ENCODE measurements around the gene PIK3AP1.
"Not testable (repeated sequence)": the region's sequence is repeated elsewhere in the genome, so short reads cannot be mapped to it uniquely, and the experiment has no call there.

PIK3AP1 gene

DNA sequence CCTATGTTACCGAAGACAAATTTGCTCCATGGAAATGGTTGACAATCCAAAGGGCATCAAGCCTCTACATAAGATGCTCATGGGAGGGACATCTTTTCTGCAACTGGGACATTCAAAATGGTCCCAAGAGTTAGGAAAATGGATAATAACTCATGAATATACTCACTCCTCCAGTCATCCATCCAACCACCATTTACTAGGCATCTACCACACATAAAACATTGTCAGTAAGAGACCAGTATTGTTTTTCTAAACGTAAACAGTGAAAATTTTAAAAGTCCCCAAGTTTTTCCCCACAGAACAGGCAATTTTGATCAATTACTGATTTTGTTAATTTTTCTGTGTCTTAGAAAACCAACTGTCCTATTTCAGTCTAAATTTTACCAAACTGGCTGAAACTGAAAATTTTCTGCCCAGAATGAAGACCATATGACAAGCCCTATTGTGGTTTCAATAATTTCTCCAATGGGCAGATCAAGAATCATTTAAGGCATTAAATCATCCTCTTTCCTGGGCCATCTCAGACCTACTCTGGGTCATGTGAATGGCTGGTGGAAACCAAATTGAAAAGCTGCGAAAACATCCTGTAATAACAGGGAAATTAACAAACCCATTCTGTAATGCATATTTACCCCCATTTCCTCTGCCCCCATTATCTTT is 24.2 kb downstream of the PIK3AP1 start:
- no peak for DNase-seq

DNA sequence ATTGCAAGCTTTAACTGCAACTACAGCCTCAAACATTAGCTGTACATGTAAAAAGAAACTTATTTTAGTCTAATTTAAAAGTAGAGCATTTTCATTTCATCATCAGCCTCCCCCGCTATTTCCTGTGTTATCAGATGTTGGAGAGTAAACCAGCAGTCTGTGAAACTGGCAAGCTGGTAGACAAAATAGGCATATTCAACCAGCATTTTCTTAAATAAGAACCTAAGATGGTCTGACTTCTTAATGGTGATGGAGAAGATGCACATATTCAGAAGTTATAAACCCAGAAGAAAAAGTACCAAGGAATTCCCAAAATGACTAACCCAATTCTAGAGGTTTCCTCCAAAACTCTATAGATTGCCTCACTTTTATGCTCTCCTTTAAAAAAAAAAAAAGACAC is 24.9 kb downstream of the PIK3AP1 start:
- no peak for DNase-seq

DNA sequence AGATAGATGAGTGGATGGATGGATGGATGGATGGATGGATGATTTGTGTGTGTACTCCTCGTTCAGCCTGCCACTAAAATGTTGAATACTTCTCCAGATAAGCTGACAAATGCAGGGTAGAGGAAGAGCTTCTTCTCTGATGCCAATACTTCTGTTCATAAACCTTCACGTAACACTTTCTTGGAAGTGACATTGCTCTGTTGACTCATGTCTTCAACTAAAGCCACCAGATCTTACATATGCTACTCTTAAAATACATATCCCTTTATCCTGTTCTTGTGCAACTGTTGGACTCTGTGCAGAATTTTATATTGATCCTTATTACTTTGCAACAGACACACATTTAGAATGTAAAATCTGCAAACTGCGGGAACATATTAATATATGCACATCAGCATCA is 26.9 kb downstream of the PIK3AP1 start:
- no peak for DNase-seq

DNA sequence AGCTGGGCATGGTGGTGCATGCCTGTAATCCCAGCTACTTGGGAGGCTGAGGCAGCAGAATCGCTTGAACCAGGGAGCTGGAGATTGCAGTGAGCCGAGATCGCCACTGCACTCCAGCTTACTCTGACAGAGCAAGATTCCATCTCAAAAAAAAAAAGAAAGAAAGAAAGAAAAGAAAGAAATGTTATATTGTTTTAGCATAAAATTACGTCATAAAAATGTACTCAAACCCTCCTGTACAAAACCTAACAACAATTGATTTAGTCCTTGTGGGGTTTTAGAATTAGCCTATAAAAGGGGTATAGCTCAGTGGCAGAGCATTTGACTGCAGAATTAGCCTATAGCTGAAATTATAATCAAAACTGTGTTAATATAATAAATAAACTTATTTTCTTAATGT is 27.9 kb downstream of the PIK3AP1 start:
- no peak for DNase-seq

DNA sequence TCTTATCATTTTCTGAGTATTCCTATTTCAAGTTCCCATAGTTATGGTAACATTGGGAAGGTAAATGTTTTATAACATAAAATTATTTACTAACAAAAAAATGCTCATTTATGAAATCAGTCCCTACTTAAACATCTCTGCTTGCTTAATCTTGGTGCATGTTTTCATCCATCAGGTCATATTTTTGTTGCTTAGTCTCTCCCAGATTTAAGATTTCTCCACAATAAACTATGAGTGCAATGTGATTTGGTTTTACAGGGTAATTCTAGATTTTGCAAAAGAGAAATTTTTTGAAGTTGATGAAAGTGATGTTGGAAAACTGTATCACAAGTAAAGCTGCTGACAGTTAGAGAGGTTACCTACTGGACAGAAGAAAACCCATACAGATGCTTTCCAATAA is 28.6 kb downstream of the PIK3AP1 start:
- DNase-seq, result no peak

DNA sequence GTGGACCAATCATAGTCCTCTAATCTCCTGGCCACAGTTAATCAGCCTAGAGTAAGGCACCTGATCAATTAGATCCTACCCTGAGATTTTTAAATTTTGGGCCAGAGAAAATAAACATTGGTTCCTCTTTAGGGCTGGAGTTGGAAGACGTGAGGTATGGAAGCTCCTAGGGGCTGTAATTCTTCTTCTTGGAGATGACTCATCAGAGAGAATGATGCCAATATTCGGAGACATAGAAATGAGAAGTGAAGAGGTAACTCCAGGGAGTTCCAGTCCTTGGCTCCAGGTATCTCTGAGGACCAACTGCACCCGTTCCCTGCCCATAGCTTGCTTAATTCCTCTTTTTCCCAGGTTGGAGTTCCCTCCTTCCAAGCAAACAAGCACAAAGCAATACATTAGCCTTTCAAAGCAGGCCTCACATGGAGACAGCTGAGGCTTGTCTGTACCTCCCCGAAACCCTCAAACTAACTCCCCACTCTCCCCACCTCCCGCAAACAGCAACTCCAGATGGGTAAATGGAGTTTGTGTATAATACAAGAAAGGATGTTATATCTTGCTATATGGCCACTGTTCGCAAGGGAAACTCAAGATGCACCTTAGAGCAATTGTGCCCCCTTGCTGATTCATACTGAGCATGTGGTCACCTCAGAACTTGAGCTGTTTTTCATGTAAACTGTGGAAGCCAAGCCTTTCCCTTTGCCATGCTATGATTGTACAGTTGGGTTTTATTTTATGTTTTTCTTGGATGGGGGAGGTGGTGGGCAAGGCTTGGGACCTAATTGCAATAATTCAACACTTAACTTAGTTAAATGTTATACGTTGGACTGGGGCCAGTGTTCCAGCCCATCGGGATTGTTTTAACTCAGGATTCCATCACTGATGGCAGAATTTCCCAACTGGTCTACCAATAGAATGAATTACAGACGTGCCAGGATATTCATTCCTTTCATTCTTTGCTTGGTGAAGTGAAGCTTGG is 29.3 kb downstream of the PIK3AP1 start:
- no peak for DNase-seq

DNA sequence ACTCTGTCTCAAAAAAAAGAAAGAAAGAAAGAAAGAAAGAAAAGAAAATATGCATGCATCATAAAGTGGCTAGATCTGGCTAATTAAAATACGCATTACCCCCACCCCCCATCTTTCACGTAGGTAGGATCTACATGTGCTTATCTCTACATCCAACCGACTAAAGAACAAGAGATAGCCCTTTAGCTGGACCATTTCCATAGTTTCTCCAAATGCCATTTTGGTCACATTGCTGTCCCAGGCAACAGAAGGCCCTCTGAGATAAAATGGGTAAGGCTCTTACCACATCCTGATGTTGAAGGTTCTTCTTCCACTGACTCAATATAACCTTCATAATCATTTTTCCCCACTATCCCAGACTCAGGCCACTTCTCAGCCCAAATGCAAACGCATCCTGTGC is 31.5 kb downstream of the PIK3AP1 start:
- no peak for DNase-seq

DNA sequence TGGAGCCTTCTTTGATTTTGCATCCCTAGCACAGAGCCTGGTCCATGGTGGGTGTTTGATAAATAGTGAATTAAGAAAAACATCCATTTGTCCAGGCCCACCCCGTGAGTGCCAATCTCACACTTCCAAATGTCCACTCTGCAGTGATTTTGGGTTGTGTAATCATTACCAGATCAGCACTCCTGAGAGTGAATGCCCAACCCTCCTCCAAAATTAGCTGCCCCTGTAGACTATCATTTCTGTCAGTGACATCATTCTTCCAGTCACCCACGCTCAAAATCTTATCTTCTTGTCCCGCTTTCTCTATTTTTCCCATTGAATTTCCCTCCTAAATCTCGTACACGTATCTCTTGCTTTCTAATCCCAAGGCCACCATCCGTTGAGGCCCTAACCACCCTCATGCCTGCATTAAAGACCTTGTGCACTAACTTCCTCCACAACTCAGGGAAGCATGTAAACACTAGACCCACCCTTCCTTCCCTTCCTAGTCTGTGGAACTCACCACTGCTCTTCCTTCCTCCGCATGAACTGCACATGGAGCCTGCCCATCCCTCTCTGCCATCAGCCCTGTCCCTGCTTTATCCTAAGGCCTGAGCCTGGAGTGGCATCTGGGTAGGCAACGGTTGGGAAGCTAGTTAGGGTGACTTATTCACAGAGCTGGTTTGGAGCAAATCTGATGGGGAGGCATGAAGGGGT is 32.8 kb downstream of the PIK3AP1 start:
- DNase-seq, result no peak

DNA sequence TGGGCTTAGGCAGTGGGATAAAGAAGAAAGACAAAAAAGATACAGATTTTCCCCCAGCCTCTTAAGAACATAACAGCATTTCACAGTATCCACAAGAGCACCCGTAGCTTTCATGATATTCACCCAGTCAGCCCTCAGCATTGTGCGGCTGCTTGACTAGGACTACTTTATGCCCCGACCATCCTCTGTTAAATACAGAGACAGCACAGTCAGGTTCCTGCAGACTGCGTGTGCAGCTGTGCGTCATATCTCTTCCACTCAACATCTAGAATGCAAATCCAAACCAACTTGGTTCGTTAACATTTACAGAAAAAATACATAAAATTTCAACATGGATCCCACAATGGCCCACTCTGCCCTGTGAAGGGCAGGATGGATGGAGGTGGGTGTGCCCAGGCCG is 33.8 kb downstream of the PIK3AP1 start:
- no peak for DNase-seq

DNA sequence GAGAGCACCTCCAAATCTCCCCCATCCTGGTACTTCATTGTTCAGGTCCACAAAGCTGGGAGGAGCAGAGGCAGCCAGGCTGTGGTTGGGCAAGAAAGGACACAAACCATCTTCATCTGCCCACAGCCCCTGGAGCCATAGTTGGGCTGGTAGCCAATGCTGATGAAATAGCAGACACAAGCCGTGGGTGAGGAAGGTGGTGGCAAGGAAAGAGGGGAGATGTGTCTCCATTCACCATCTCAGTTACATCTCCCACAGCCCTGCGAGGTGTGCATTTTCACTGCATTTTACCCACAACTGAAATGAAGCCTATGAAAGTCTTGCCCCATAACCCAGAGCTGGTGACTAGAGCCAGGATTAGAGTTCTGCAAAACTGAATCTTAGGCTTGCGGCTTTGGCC is 35.0 kb downstream of the PIK3AP1 start:
- DNase-seq, result no peak

DNA sequence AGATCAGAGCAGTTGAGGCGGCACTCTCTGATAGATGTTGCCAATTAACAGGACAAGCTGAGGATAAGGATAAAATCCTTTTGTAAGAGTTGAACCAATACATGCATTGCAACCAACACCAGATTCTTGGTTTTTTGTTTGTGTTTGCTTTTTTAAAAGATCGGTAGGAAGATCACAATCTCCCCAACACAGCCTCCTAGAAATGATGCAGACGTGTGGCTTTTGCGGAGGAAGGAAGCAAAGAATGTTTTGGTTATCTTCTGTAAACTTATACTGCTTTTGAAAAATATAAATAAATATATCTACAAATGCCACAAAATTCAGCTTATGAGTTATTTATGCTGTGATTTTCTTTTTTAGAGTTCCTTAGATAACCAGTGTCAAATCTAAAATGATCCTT is 35.5 kb downstream of the PIK3AP1 start:
- DNase-seq, result no peak

DNA sequence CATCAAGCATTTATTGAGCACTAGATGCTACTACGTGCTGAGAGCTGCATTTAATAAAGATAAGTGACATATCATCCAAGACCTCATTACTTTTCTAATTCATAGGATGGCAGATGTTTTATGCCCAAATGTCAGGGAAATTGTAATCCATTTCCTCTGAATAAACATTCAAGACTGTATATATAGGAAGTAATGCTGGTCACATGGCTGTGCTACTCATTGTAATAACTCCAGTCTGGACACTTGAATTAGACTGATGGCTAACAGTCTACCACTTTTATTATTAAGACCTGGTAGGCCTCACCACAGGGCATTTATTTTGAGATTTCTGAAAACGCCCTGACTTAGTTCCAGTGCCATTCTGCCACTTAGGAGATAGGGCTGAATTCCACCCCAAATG is 36.6 kb downstream of the PIK3AP1 start:
- DNase-seq, result no peak

DNA sequence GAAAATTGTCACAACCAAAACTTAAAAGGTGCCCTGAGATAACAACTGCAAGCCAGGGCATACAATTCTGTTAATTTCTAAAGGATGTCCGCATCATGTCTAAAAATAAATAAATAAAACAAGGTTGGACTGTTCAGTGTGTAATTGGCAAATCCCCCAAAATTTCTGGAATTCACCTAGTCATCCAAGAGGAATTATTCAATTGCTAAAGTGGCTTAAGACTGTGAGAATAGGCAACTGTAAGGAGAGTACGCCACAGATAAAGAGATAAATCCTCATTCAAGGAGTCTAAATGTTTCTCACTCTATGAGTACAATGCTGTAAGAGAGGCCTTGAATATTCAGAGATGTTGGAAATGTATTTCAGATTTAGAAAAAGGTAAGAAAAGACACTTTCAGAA is 37.2 kb downstream of the PIK3AP1 start:
- DNase-seq, result no peak

DNA sequence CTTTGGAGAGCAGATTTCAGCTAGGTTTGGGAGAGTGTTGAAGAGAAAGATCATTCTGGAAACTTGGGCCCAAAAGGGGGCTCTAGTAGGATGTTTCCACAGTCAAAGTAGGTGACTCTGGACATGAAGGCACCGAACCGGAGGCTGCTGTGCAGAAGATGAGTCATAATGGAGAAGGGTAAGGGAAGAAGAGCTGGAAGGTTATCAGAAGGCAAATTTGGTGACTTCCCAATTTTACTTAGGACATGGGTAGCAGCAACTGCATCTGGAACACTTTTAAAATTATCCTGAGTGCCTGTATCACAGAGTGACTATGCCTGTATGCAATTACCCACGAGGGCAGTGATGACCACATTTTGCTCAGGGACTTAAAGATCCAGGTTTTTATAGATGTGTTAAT is 38.8 kb downstream of the PIK3AP1 start:
- no peak for DNase-seq

DNA sequence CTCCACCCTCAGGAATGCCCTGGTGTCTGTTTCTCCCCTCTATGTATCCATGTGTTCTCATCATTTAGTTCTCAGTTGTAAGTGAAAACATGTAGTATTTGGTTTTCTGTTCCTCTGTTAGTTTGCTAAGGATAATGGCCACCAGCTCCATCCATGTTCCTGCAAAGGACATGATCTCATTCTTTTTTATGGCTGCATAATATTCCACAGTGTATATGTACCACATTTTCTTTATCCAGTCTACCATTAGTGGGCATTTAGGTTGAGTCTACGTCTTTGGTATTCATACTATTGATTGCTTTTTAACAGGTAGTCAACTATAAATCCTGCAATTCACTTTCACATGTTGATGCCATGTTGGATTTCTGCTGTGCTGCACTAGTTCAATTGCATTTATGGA is 39.9 kb downstream of the PIK3AP1 start:
- not testable (repeated sequence) for DNase-seq

DNA sequence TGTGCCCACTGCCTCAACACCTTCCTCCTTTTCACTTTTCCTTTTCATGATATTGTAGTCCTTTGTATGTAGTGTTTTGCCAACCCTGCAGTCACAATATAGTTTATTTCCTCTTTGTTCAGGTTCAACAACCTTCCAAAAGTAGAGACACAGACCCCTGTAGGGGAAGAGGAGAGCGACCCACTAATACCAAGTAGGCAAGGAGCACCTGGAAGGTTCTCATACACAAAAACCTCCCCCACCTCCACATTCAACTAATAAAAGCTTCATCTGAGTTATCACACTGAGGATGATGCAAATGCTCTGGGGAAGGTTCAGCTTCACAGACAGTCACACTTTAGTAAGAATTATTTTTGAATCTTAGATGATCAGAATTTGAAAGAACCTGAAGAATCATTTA is 41.6 kb downstream of the PIK3AP1 start:
- DNase-seq, result no peak

DNA sequence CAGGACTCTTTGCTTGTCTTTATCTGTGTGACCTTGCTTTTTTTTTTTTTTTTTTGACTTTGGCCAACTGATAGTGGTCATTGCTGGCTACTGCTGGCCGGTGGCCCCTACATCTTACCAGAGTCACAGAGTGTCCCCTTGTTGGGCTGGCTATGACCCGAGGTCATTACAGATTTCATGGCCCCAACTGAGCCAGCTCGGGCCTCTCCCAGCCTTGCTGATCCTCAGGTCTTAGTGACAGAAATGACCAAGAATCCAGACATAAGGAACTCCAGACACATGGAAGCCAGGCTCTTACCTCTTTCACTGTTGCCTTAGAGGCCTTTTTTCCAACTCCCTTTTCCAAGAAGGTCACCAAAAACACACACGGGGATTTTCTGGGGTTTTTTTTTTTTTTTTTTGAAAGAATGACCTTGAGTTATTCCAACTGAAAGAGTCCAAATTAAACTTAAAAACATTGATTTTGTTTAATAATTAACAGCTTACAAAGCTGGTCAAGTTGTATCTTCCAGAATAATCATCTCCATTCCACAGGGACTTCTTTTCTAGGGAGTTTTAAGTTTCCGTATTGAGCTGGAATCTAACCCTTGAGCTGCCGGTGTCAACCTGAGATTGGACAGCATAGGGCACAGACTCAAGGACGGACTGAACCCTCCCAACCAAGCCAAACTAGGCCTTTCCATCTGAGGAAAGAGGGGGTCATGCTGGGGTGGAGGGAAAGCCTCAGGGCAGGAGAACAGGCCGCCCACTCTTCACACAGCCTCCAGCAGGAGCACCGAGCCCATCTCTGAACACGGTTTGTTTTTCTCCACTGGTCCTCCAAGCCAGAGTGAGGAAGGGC is 43.8 kb downstream of the PIK3AP1 start:
- DNase-seq, result no peak

DNA sequence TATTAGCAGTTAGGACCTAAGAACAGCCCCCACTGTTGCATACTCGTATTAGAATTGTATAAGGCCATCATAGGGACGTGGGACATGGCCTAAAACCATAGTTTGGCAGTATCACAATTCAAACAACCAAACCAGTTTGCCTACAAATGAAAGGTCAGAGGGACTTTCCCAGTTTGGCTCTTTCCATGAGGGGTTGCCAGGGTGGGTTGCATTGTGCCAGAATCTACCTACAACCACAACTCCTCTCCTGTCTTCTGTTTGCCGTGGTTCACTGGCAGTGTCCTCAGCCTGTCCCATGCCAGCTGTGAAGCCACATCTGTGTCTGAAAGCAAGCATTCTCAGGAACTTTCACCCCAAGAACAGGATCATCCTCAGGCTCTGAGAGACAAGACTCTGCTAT is 44.5 kb downstream of the PIK3AP1 start:
- no peak for DNase-seq

DNA sequence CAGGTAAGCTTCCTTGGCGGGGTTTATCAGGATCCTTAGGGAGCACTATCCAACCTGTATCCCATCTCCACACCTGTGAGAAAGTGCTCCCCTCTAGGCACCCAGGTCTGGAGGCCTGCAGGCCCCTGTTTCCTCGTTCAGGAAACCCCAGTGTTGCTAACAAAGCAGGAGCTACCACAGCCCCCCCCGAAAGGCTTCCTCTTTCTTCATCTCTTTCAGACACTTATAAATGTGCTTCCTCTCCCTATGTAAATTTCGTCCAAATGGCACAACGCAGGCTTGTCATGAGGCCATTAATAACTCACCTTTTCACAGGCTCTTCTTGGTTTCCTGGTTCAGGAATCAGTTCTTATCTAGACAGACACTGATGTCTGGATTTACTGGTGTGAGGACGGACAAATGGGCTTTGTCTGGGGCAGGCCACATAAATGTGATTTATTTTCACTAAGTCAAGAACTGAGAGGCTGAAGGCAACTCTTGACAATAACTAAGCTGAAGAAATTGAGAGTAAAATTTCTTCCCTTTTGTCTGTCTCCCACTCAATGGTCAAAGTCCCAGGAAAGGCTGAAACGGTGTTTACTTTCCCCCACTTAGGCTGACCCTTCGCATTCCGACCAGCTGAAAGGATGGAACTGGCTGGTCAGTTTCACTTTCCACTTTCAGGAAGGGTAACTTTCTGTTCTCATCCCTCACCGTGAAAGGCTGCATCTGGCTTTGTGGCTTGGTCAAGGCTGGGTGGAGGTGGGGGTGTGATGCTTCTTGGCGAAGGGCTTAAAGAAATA is 46.8 kb downstream of the PIK3AP1 start:
- no peak for DNase-seq

DNA sequence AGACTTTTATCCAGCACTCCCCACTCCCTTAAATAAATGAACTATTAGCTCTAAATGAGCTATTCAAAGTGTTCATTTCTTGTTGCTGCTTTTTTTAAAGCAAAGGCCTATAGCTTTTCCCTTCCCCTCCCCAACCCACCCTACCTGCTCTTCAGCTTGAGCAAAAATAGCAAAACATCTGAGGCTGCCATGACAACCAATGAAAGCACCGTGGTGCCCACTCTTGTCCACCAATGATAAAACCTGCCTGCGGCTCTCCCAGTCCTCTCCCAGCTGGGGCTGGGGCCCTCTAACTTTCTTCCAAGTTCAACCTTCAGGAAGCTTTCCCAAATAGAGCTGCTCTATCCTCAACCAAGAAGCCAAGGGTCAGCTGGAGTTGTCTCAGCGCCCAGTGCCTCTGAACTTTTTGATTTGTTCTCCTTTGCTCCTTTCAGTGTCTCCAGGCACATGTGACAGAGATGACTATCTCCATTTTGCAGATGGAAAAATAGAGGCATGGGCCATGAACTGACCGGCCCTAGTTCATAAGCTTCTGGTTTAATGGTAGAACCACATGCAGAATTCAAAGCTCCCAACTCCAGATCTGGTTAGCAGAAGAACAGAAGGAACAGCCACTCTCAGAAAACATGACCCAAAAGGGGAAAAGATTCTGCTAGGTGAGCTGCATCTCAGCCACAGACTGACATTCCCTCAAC is 47.7 kb downstream of the PIK3AP1 start:
- no peak for DNase-seq

DNA sequence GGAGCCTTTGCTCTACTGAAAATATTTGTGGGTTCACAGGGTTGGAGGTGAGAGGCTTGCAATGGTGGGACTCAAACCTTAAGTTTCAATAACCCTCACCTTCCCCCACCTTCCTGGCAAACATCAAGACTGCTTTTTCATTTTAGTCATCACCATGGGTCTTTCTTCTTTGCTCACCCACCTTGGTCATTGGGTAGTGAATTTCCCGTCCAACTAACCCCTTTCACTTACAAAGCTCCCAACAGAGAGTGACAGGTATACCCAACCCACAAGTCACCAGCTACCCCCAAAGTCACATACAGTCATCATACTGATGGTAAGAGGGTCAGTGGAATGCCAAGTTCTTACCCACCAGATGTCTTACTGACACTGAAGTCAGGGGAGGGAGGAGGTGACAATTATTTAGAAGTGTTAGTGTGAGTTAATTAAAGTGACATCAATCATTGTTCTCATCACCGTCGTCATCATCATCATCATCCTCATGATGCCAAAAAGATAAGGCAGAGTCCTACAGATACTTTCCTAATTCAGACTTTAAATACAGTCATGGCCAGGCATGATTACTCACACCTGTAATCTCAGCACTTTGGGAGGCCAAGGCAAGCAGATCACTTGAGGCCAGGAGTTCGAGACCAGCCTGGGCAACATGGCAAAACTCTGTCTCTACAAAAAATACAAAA is 49.0 kb downstream of the PIK3AP1 start:
- no peak for DNase-seq

Measured in NCI-H1694 (cell line).